Anterior cingulate cortex (tissue), 58 donors: ENCODE measurements around the gene TAP1.

ENCODE experiments used
- DNase-seq, 58 donors: peaks; one replicate each; lab custom pipeline; 2025; lab: John Stamatoyannopoulos, UW

The TAP1 gene

GRCh38 chr6:32842690-32843089 lies 10.8 kb downstream of the TAP1 start:
- DNase-seq, result no peak

GRCh38 chr6:32842021-32842650 lies 11.4 kb downstream of the TAP1 start:
- no peak for DNase-seq

- no peak for DNase-seq
Observed at GRCh38 chr6:32840604-32841246, 12.8 kb downstream of the TAP1 start.

- DNase-seq, result no peak
Observed at GRCh38 chr6:32839356-32839755, 14.1 kb downstream of the TAP1 start.

- peak; percentile 40 to 99 (median 90) for DNase-seq
Observed at GRCh38 chr6:32838114-32838958, 15.2 kb downstream of the TAP1 start, which contains the start of gene TAP2. TAP2 (minus strand) TSS chr6:32838739; CDS start chr6:32838233, 506 bp downstream.

- DNase-seq, result peak in 4 of 58 donors; percentile 34 to 47 (median 38)
Observed at GRCh38 chr6:32837651-32838113, 15.8 kb downstream of the TAP1 start.

GRCh38 chr6:32836873-32837272 lies 16.6 kb downstream of the TAP1 start:
- DNase-seq, result no peak

- DNase-seq, result no peak
Observed at GRCh38 chr6:32835167-32835893, 18.2 kb downstream of the TAP1 start.

GRCh38 chr6:32833664-32834063 lies 19.8 kb downstream of the TAP1 start:
- no peak for DNase-seq

- DNase-seq, result no peak
Observed at GRCh38 chr6:32832535-32832934, 21.0 kb downstream of the TAP1 start.

- DNase-seq, result no peak
Observed at GRCh38 chr6:32830936-32831335, 22.6 kb downstream of the TAP1 start.

GRCh38 chr6:32830017-32830416 lies 23.5 kb downstream of the TAP1 start:
- DNase-seq, result no peak

GRCh38 chr6:32829495-32829894 lies 24.0 kb downstream of the TAP1 start:
- DNase-seq, result no peak

GRCh38 chr6:32827025-32827424 lies 26.5 kb downstream of the TAP1 start:
- no peak for DNase-seq

- peak in 2 of 58 donors; percentile 1 to 3 for DNase-seq
Observed at GRCh38 chr6:32825966-32826365, 27.5 kb downstream of the TAP1 start.

- DNase-seq, result peak in 1 of 58 donors; percentile 8
Observed at GRCh38 chr6:32819729-32820128, 33.8 kb downstream of the TAP1 start.

GRCh38 chr6:32818867-32819266 lies 34.6 kb downstream of the TAP1 start:
- no peak for DNase-seq

- no peak for DNase-seq
Observed at GRCh38 chr6:32816746-32817204, 36.7 kb downstream of the TAP1 start, which contains the start of gene HLA-DOB. HLA-DOB (minus strand) TSS chr6:32817002; CDS start chr6:32816951, 51 bp downstream.

GRCh38 chr6:32815996-32816395 lies 37.5 kb downstream of the TAP1 start:
- DNase-seq, result no peak

GRCh38 chr6:32815115-32815514 lies 38.4 kb downstream of the TAP1 start:
- no peak for DNase-seq
